Dedifferentiated amniotic fluid mesenchymal stem cell (primary cell): Measurements from ENCODE around the gene MCOLN2.
A peak's percentile ranks its signal among the peaks of the same experiment; 100 is the strongest.
"Not testable (repeated sequence)": the region's sequence is repeated elsewhere in the genome, so short reads cannot be mapped to it uniquely, and the experiment has no call there.

Experiments used
- DNase-seq: peaks from one replicate; pipeline ENCODE4 v3.0.0-alpha.2; 2016; ENCODE audit errors: extremely low spot score

MCOLN2 gene

DNA sequence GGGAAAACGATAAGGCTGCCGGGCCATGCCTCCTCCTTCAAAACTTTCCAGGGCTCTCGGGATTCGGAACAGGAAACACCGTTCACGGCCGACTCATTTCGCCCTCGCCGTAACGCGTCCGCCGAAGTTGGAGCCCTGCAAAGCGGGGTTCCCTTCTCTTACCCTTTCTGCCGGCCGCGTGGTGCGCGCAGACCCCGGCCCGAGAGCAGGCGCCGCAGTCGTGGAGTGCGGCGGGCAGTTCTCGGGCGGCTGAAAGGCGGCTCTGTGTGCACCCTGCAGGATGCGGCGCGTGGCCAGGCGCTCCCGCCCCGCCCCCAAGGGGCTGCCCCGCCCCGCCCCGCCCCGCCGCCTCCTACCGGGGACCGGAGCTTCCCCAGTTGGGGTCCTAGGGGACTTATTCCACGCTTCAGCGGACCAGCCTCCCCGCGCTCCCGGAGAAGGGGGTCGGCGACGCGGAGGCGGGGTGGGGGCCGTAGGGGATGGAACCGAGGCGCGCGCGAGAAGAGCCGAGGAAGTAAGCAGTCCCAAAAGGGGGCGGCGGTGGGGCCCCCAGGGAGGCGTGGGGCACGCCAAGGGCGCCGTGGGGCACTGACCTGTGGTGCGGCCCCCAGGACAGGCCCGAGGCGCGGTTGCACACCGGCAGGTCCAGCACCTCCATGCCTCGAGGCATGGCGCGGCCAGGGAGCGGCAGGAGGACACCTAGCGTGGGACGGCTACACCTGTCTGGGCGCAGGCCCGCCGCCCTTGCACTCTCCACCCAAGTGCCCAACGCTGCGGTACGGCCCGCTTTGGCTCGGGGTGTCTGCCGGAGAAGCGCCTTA, at the start of gene MCOLN2:
Gene MCOLN2 (minus strand): TSS at position 268 of the 821 bp plus-strand sequence. CDS start 241 bp downstream, at position 27.
- no peak for DNase-seq

DNA sequence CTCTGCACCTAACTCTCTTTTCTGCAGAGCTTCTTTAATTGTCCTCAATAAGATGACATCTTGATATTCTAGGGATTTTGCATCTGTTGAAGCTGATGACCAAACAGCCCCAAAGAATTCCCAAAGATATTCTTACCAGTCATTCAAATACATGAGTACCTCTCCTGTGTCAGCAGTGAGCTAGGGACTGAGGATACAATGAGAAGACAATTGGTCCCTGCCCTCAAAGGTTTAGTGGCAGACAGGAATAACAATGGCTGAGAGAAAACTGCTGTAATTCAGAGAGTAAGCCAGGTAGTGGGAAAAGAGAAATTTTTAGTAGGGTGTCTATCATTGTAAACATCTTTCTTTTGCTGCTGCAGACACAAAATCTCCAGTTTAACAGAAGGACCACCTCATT, 45.5 kb upstream of the MCOLN2 start:
- DNase-seq = no peak

DNA sequence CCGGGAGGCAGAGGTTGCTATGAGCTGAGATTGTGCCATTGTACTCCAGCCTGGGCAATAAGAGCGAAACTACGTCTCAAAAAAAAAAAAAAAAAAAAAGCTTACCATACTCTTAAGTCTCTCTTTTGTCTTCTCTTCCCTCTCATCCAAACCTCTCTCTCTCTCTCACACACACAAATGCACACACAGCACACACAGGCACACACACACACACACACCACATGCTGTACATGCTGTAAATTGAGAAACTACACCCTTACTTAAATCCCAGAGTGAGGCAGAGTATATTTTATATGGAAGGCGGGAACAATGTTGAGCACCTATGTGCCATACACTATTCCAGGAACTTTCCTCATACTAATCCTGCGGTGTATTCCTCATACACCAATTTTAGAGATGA, 44.9 kb upstream of the MCOLN2 start:
- no peak for DNase-seq

DNA sequence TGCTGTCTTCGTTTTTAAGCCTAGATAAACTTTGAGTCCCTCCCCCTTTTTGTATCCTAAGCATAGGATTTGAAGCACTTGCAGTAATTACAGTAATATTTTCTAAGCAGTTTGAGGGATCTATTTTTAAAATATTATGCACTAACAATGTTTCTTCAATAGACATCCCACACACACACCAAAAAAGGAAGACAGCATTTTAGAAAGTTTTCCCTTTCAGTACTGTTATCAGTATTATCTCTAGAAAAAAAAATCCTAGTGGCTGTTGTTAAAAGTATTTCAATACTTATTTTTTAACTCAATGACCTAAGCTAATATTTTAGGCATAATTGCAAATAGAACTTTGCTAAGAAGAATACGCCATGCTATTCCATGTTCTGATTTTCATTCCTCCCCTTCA, 36.3 kb upstream of the MCOLN2 start:
- DNase-seq = no peak

DNA sequence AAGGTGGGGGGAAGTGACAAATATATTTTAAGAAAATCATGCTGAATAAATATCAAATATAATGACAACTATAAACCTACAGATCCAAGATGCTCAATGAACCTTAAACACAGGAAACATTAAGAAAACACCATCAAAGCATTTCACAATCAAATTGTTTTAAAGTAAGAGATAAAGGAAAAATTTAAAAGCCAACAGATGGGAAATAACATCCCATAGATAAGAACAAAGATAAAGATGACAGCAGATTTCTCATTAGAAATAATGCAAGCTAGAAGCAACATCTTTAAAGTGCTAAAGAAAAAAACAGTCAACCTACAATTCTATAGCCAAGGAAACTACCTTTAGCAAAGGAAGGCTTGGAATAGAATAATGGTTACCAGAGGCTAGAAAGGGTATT, 33.6 kb upstream of the MCOLN2 start:
- DNase-seq = no peak

DNA sequence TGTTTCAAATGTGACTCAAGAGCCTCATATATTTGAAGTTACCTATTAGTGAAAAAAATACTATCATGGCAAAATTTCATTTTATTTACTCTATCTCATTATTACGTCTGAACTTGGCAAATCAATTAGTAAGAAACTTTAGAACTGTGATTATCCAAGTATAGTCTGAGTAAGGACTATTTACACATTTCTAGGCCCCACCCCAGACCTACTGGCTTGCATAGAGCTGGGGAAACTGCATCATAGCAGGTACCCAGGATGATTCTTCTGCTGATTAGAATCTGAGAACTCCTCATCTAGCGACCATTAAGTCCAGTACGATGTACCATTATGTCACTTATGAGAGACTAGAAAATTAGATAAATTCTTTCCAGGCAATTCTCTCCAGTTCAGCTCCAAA, 31.2 kb upstream of the MCOLN2 start:
- no peak for DNase-seq

DNA sequence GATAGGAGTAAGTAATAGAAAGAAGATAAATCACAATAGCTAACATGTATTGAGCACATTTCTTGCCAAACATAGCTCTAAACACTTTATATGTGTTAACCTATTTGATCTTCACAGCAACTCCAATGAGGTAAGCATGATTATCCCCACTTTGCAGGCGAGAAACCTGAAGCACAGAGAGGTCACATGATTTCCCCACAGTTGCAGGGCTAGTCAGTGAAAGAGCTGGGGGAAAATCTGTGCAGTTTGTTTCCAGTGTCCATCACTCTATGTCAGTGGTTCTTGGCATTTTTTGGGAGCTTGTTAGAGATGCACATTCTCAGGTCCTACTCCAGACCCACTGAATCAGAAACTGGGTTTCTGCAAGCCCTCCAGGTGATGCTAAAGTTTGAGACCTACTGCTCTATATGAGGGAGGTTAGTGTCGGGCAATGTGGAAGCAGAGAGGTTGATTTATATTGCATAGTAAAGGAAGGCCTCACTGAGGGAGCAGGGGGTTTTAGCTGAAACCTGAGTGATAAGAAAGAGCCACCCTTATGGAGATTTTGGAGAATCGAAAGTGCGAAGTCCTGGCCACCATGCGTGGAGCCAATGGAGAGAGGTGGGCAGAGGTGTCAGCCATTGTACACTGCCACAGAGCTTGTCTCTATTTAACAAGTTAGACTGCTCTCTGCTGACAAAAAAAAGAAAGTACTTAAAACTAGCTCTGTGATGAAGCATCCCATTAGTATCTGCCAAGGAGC, 30.5 kb upstream of the MCOLN2 start:
- peak; percentile 23 for DNase-seq

DNA sequence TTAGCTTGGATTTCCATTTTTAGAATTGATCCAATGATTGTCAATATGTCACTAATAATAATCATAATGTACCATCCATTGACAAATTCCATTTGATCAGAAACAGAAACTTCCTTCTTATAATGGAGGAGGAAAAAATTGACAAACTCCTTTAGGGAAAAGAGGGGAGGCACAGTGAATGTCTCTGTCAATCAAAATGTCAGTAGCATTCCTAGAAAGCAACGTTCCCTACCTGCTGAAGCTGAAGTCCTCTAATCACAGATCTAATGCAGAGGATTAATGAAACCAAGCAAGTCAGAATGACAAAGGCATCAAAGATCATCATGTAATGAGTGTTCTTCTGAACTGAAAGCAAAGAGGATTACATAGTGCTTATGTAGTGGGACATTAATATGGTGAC, 29.0 kb upstream of the MCOLN2 start:
- DNase-seq = no peak

DNA sequence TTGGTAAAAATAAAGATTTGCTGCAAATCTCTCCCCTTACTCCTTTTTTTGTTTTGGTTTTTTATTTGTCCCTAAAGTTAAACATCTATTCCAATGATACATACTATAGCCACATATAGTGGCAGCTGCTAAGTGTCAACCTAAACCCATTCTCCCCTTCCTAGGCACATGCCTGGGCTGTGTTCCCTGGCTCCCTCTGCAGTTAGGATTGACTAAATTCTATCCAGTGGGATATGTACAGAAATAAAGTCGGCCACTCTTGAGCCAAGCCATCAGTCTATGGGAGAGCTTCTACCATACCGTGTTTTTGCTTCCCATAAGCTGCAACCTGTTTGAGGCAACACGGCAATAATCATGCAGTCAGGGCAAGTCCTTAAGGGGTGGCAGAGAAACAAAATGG, 27.8 kb upstream of the MCOLN2 start:
- DNase-seq = no peak

DNA sequence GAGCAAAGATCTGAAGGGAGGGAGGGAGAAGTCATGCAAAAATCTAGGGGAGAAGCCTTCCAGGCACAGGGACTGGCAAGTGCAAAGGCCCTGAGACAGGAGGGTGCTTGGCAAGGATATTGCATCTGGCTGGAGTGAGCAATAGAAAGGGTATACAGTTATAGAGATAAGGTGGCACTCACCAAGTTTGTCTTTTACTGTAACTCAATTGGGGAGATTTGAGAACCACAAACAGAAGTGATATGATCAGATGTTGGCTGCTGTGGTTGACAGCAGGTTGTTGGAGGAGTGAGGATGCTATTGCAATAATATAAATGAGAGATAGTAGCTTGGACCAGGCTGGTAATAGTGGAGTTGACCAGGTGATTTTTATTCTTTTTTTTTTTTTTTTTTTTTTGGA, 25.8 kb upstream of the MCOLN2 start:
- no peak for DNase-seq

DNA sequence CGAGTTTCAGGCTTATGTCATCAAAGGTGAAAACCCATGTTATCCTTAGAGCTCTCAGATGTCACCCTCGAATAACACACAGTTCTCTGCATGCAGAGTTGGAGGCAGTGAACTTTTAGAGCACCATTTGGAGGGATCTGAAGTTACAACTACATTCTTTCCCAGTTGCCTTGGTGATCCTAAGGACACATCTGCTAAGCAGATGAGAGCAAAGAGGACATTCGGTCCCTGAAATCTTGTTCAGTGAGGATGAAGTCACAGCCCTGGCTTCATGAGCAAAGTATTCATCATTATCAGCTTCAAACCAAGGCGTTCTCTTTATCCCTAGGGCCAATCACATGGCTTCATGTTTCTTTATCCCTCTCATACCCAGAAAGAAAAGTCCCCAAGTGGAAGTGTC, 23.1 kb upstream of the MCOLN2 start:
- DNase-seq = no peak

DNA sequence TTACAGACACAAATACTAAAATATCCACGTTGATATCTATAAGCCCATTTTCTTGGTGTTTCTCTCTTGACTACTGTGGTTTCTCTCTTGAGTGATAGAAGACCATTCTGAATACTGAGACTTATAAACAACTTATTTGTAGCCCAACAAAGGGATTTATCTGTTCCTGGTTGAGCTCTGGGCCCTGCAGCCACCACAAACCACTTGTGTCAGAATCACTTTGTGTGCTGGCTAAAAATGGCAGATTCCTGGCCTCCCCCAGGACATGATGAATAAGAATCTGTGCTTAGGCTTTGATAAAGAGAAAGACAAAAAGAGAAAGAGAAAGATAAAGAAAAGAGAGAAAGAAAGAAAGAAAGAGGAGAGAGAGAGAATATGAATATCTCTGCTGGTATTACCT, 18.9 kb upstream of the MCOLN2 start:
- DNase-seq = no peak

DNA sequence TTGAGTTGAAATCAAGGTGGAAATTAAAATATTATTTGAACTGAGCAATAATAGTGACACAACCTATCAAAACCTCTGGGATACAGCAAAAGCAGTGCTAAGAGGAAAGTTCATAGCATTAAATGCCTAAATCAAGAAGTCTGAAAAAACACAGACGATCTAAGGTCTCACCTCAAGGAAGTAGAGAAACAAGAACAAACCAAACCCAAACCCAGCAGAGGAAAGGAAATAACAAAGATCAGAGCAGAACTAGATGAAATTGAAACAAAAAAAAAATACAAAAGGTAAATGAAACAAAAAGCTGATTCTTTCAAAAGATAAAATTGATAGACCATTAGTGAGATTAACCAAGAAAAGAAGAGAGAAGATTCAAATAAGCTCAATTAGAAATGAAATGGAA, 8.7 kb upstream of the MCOLN2 start:
- not testable (repeated sequence) for DNase-seq

DNA sequence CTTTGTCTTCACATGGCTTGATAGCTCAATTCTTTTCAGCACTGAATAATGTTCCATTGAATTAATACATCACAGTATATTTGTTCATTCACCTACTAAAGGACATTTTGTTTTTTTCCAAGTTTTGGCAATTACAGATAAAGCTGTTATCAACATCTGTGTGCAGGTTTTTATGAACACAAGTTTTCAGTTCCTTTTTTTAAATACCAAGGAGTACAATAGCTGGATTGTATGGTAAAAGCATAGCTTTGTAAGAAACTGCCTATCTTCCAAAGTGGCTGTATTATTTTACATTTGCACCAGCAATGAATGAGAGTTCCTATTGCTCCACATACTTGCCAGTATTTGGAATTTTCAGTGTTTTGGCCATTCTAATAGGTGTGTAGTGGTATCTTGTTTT, 4.8 kb upstream of the MCOLN2 start:
- no peak for DNase-seq

DNA sequence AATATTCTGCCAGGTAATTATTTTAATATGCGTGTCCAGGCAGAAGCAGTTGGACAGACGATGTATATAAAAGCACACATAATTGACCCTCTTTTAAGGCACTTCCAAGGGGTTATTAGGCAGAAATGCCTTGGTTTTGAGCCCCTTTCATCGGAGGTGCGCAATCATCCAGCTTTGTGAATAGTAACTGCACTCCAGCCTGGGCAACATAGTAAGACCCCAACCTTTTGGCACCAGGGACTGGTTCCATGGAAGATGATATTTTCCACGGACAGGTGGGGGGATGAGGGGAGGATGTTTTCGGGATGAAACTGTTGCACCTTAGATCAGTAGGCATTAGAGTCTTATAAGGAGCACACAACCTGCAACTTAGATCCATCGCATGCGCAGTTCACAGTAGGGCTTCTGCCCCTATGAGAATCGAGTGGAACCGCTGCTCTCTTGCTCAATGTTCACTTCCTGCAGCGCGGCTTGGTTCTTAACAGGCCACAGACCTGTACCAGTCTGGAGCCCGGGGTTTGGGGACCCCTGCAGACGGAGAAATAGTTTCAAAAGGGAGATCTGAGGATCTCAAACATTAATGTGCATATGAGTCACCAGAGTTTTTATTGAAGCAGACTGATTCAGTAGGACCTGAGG, 1.8 kb upstream of the MCOLN2 start:
- DNase-seq = no peak

DNA sequence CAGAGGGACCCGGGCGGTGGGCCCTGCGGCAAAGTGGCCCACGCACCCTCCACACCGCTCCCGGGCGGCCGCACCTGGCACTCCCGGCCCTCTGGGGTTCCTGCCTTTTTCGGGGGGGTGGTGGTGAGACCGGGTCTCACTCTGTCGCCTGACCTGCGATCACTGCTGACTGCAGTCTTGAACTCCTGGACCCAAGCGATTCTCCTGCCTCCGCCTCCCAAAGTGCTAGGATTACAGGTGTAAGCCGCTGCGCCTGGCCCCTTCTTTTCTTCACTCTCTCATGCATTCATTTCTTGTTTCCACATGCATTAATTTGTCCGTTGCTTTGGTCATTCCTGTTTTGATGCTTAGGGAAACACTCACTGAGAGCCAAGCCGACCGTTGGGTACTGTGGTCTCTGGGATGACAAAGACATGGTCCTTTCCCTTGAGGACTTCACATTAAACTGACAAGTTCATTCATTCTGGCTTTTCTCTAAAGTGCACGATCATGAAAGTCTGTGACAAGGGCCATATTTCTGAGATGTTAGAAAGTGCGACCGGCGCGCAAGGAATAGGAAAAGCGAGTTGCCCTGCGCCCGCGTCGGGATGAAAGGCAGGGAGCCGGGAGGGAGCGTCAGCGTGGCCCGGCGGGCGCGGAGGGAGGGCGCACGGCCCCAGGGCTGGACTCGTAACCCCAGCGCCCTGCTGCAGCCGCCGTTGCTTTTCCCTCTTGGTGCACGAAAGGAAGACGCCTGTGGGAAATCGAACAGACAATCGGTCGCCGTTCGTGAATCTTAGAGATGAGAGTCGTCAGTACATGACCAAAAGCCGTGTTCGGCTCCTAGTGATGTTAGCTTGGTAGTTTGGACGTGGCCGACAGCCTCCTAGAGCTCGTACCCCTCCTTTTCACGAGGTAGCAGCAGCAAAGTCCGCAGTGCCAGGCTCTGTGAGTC, 1.0 kb upstream of the MCOLN2 start:
- no peak for DNase-seq

DNA sequence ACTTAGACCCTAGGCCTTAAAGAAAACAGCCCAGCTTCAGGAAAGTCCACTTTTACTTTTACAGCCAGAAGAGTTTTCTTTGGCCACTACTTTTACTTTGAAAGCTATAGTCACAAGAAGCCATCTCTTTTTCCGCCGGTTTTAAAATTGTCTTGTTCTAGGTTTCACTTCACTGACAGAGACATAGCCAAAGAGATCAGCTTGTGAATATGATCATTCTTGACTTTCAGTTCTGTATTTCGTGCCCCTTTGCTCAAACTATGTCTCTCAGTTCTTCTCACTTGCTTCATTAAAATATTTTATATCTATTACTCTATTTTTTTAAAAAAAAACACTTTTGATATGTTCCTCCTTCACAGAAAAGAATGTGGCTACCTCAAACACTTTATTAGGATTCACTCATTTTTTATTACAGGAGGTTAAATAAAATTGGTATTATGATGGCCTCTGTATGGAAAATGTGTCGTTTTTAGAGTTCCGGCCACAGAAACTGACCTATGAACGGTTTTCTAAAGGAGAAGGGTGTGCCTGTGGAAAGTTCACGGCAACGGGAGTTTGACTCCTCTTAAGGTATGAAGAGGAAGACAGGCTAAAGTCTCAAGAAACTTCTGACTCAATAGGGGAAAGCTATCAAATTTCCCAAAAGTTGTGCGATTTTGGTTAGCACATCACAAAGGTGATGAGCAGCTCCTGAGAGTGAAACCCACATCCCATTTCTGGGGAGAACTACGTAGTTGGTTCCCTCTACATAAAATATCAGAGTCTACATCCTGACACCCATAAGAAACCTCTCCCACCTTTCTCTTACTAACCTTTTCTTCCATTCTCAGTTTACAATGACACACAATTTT, 1.2 kb downstream of the MCOLN2 start:
- no peak for DNase-seq

DNA sequence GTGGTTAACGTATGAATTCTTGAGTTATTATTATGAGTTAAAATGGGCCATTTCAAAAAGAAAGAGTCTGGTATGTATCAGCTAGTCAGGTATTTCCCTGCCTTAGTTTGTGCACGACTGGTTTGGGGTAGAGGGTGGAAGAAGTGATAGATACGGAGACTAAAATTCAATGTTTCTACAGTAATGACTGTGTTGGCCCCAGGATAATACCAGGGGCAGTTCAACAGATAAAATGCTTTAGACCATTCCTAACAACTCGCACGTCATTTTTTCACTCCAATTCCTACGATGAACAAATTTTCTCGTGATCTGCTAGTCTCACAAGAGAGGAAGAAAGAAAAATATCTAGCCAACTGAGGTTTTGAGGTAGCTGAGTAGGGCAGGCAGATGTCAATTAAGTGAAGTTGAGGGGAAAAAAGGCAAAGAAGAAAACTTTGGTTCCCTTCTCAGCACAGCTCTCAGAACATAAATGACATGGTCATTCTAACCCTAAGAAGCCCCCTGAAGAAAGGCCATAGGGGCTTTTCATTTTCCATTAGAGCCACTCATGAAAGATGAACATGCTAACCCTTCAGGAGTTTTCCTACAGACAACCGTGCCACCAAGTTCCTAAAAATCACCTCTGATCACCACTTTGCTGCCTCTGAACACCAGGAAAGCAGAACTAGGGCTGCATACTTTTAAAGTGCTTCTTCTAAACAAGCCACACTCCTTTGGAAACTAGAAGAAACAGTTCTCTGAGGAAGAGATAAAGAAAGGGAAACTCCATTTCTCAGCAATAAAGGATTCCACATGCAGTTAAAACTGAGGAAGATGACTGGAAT, 5.6 kb downstream of the MCOLN2 start:
- no peak for DNase-seq

DNA sequence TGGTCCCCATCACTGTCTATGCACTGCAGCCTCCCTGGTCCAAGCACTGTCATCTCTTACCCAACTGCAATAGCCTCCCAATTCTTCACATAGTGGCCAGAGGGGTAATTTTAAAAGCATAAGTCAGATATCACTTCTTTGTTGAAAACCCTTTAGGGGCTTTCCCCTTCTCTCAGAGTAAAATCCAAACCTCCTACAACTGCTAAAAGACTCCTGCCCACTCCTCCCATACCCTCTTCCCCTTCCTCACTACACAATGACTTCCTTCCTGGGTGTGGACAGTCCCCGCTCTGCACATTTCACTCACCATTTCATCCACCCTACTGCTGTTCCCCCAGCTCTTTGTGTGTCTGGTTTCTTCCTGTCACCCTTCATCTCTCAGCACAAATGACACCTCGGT, 8.3 kb downstream of the MCOLN2 start:
- no peak for DNase-seq

DNA sequence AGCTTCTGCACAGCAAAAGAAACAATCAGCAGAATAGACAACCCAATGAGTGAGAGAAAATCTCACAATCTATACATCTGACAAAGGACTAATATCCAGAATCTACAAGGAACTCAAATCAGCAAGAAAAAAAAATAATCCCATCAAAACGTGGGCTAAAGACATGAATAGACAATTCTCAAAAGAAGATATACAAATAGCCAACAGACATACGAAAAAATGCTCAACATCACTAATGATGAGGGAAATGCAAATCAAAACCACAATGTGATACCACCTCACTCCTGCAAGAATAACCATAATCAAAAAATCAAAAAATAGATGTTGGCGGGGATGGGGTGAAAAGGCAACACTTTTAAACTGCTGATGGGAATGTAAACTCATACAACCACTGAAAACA, 10.4 kb downstream of the MCOLN2 start:
- not testable (repeated sequence) for DNase-seq
